HUDEP-2 (cell line): ENCODE measurements around the gene ADGRE3.
"Not testable (repeated sequence)": the region's sequence is repeated elsewhere in the genome, so short reads cannot be mapped to it uniquely, and the experiment has no call there.

Experiments used
- DNase-seq, 76 experiments: peaks; one replicate each; lab custom pipeline; 2025; ENCODE audit not compliant: unreplicated experiment in 76 of 76; lab: John Stamatoyannopoulos, UW

ADGRE3 gene

DNA sequence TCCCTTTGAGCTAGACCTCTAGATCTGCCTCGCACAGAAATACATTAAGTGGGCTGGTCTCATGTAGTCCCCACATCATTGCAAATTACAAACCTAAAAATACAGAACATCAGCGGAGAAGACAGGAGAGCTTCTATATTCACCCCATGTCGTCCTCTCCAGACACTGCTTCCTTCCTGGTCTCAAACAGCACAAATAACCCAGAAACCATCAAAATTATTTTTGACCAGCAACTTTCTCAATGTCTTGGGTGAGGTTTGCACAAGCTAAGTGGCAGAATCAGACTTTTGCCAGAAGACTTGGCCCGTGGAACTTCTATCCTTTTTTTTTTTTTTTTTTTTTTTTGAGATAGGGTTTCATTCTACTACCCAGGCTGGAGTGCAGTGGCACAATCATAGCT, 63.6 kb downstream of the ADGRE3 start:
- no peak for DNase-seq

DNA sequence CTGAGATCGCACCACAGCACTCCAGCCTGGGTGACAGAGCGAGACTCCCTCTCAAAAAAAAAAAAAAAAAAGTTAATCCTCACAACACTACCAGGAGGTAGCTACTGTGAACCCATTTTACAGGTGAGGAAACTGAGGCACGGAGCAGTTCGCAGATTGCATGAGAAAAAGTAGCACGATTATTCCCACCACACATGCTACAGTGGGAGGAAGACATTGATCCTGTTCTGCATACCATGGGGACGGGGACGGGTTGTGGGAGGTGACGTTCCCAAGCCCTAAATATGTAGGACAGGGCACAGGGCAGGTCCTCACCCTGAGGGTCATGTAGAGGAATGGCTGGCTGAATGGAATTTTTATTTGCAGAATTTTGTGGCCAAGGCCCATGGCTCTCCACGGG, 68.0 kb downstream of the ADGRE3 start:
- no peak for DNase-seq

DNA sequence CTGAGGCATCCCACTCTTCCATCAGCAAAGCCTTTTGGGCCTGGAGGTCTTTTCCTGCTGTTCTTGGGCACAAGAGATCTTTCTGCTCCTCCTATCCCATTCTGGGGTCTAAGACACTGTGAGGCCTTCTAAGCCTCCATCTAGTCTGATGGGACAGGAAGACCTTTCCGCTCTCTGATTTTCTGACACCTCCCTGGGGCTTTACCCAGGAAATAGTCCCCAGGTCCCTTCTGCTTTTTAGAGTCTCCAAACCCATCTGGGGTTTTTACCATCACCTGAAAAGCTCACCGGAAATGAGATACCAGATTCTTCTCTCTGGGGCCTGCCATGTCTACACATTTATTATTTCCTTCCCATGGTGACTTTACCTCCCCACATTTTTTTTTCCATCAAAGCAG, 70.7 kb downstream of the ADGRE3 start:
- no peak for DNase-seq

DNA sequence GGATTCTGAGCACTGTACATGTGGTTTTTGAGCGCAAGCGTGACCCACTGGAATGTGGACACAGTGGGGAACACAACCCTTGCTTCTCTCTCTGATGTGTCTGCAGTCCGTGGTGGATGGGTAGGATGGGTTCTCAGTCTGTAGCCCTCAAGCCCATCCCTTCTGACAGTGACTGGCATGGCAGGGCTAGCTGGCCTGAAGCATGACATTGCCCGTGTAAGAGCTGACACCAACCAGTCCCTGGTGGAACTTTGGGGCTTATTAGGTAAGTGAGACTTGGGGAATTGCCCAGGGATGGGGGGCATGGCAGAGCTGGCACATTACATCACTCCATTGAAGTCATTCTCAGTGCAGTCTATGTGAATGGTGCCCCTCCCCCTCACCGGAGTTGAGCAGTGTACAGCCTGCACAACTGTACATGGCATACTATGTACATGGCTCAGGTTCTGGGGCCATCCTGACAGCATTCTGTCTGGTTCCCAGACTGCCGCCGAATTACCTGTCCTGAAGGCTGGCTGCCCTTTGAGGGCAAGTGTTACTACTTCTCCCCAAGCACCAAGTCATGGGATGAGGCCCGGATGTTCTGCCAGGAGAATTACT, 75.0 kb downstream of the ADGRE3 start:
- no peak for DNase-seq

DNA sequence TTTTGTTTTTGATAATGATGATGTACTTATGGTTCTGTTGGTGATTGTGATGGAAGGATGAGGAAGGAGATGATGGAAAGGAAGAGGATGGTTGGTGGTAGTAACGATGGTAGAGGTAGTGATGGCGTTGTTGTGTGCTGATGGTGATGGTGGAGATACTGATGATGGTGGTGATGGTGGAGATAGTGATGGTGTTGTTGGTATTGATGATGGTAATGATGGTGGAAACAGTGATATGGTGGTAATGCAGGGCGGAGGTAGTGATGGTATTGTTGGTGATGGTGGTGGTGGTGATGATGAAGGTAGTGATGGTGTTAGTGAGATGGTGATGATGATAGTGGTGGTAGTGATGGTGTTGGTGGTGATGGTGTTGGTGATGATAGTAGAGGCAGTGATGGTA, 79.1 kb downstream of the ADGRE3 start:
- no peak for DNase-seq

DNA sequence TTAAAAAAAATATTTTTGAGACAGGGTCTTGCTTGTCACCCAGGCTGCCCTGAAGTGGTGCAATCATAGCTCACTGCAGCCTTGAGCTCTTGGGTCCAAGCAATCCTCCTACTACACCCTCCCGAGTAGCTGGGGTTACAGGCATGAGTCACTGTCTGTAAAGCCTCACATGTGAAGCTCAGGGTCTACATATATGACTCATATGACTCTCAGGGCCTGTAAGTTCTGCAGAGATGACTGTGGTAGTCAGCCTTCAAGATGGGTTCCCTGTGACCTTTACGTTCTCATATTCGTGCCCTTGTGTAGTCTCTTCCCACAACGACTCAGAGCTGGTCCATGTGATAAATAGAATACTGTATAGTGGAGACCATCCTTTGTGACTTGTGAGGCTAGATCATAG, 85.2 kb downstream of the ADGRE3 start:
- not testable (repeated sequence) for DNase-seq

DNA sequence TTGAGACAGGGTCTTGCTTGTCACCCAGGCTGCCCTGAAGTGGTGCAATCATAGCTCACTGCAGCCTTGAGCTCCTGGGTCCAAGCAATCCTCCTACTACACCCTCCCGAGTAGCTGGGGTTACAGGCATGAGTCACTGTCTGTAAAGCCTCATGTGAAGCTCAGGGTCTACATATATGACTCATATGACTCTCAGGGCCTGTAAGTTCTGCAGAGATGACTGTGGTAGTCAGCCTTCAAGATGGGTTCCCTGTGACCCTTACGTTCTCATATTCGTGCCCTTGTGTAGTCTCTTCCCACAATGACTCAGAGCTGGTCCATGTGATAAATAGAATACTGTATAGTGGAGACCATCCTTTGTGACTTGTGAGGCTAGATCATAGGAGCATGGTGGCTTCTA, 89.5 kb downstream of the ADGRE3 start:
- DNase-seq: not testable (repeated sequence)

DNA sequence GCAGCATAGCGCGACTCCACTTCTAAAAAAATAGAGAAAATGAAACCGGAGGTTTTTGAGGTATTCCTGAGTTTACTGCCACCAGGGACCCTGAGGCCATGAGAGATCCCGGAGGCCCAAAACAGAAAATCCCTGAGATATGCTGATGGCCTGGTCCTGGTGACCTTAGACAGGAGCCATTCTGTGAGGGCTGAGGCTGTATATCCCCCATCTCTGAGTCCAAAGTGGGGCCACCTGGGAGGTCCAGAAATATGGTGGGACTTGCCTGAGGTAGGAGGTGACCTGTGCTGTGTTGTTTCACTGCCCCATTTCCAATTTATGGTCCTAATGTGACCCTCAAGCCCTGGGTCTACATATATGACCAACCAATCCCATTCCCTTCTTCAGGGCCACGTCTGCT, 90.3 kb downstream of the ADGRE3 start:
- not testable (repeated sequence) for DNase-seq

DNA sequence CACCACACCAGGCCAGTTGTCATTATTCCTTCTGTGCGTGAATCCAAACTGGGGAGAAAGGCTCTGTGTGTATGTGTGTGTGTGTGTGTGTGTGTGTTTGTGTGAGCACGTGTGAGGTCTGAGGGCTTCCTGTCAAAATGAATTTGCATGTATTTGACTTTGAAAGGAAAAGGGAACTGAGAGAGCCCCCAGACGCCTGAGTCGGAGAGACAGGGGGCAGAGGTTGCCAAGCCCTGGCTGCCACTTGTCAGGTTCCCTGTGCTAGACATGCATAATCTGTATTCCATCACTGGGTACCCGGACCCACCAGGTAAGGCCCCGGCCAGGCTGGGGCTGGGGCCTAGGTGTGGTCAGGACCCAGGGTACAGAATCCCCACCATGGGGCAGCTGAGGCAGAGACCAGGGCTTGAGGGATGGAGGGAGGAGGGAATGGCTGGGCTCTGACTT, 91.7 kb downstream of the ADGRE3 start, which contains the start of gene CLEC17A:
Gene CLEC17A, plus strand, starts transcription at position 191 of the 447 bp plus-strand sequence. Its CDS starts 77 bp downstream, at position 268.
- no peak for DNase-seq

DNA sequence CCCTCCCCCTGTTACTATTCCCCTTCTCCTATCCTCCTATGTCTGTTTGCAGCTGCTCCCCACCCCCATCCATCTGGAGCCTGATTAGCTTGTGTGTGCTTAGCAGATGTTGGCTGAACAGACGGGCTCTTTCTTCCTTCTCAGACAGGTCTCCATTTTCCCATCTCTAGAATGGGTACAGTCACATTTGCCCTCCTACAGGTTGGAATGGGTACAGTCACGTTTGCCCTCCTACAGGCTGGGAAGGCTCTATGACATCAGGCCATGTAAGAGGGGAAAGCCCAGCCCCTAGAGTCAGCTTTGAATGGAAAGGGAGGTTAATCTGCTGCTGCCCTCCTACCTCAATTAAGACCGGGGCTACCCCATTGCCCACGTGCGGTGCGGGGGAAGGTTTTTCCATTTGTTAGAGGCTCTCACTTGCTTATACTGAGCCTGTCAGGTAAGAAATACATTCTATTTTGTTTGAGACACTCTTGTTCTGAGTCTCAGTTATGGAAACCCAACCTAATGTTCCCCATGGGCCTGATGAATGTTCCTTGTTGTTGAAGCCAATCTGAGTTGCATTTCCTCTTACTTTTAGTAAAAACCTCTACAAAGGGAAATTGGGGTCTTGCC, 93.9 kb downstream of the ADGRE3 start:
- DNase-seq: peak in 1 of 76 experiments; percentile 6

DNA sequence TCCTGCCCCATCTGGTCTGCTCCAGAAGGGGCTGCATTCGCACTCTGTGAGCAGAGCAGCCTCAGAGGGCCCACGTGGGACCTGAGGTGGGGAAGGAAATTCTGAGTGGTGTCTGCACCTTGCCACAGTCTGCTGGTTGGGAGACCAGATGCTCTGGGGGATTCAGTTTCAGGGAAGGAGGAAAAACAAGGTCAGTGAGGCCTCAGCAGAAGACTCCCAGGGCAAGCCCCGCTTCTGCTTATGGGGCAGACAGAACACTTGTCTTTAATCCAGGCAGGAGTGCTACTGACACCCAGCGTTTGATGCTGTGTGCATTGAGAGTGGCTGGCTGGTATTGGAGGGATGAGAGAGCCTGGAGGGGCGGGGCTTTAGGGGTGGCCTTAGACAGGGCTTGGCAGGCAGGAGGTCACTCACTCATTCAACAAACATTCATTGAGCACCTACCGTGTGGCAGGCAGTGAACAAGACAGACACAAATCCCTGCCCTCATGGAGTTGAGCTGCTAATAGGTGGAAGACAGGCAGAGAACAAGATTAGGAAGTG, 96.7 kb downstream of the ADGRE3 start:
- DNase-seq: peak in 3 of 76 experiments; percentile 14 to 17 (median 15)

DNA sequence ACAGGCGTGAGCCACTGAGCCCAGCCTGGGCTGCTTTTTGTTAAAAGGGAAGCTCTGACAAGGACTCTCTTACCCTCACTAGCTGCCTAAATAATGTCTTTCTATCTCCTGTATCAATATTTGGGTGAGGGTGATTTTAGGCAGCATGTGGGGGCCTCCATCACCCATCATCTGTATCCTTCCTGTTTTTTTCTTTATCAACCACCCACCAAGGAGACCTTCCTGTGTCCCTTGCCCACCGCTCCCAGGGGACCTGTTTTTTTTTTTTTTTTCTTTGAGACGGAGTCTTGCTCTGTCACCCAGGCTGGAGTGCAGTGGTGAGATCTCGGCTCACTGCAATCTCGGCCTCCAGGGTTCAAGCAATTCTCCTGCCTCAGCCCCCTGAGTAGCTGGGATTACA, 97.4 kb downstream of the ADGRE3 start:
- DNase-seq: no peak

DNA sequence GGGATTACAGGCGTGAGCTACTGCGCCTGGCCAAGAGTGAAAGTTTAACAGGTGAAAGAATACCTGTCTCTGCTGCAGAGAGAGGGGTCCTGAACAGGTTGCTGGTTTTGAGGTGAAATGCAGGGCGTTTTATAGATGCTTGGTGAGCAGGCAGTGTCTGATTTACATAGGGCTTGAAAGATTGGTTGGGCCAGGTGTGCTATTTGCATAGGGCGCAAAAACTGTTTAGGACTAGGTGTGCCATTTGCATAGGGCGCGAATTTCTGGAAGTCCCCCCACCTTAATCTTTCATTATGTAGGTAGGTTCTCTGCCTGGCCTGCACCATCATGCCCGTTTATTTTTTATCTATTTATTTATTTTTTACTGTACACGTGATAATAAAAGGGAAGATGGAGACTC, 98.3 kb downstream of the ADGRE3 start:
- no peak for DNase-seq

DNA sequence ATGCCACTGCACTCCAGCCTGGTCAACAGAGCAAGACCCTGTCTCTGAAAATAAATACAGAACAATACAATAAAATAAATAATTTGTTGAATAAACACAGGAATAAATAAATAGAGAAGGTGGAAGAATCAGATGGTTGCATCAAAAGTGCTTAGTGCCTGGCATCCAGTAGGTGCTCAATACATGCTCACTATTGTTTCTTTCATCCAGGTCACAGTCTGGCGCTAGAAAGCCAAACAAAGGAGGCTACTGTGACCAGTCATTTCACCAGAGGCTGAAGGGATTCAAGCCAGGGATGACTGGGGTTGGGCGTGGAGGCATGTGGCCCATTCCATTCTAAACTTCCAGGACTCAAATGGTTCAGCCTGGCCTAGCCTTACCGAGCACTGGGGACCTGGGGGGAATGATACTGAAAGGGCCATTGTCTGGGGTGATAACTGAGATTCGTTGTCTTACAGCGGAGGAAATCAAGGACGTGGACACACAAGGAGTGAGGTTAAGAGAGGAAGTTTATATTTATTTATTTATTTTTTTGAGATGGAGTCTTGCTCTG, 99.1 kb downstream of the ADGRE3 start:
- no peak for DNase-seq

DNA sequence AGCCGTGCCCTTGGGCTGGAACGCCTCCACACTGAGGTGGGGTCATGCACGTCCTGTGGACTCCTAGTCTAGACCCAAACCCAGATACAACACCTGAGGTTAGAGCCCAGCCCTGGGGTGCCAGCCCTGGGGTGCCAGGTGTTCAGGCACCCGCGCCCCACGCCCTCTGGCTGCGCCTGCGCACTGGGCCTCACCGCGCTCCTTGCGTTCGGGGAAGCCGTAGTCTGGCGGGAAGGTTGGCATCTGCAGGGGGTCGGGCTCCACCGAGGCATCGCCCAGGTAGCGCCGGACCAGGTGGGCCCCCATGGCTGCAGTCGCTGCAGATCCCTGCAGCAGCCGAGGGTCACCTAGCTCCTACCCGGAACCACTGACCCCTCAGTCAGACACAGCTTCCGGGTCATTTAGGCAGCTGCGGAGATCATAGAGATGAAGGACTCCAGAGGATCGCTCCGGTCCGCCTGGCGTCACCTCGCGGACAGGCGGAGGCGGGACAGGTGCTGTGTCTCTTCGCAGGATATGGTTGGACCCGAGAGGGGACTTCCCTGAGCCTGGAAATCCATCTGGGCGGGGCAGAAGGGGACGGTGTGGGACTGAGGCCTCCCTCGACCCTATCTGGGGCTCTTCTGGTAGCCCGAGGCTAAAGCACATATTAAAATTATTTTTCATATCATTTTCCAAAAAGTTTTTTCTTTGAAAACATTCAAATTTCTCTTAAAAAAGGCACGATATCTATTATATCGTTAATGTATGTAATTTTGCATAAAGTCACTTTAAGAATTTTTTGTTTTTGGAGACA, 102.8 kb downstream of the ADGRE3 start, which contains the start of gene NDUFB7:
Gene NDUFB7, minus strand, starts transcription at position 372 of the 796 bp plus-strand sequence. Its CDS starts 66 bp downstream, at position 306.
- DNase-seq: peak in 75 of 76 experiments; percentile 58 to 98 (median 93)

DNA sequence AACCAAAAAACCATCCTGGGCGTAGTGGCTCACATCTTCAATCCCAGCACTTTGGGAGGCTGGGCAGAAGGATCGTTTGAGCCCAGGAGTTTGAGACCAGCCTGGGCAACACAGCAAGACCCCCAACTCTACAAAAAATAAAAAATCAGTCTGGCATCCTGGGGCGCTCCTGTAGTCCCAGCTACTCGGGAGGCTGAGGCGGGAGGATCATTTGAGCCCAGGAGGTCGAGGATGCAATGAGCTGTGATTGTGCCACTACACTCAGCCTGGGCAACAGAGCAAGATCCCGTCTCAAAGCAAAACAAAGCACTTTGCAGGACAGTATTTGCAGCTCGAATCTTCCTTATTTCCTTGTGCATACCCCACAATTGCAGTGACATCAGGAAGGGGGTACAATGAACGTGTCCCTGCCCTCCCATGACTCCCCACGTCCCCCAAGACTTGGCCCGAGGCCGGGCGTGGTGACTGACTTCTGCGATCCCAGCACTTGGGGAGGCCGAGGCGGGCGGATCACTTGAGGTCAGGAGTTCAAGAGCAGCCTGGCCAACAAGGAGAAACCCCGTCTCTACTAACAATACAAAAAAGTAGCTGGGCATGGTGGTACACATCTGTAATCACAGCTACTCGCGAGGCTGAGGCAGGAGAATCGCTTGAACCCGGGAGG, 103.6 kb downstream of the ADGRE3 start:
- no peak for DNase-seq
